ENCODE data around the gene HLA-A.

Gene HLA-A

DNA sequence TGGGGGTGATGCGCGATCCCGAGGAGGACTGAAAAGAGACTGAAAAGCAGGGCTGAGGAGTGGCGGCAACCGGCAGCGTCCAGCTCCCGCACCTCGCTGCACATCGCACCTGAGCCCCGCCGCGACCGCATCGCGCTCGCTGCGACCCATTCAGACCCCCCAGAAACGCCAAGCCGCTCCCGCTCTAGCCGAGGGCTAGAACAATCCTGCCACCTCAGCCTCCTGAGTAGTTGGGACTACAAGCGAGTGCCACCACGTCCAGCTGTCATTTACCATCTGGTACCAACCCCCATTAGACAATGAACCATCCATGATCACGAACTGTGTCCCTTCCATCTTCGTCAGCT, 33.2 kb downstream of the HLA-A start:
- H4K8ac ChIP-seq (ENCODE audit: low read depth, low read length) = no peak overlapping the region
- H3K4ac ChIP-seq (ENCODE audit: low read depth, low read length) = no peak overlapping the region
- no peak overlapping the region for H2BK5ac ChIP-seq (ENCODE audit: low read depth, low read length, poor library complexity)
- no peak overlapping the region for H3K23ac ChIP-seq (ENCODE audit: low read length)
- no peak overlapping the region for H3K9ac ChIP-seq (ENCODE audit: low read length)
- no peak overlapping the region for H3K27ac ChIP-seq (ENCODE audit: low read depth, low read length)
- no peaks in the 10 kb centered on the region for H3K79me1 ChIP-seq (ENCODE audit: low read length)
- peaks cover 0 to 6% of the 10 kb centered on the region in 2 experiments for H3K4me1 ChIP-seq (ENCODE audit: control insufficient read depth in 1 of 2, insufficient read depth in 2 of 2, low read length in 2 of 2)
- no peak overlapping the region for H3K14ac ChIP-seq (ENCODE audit: low read length)
- H2BK120ac ChIP-seq (ENCODE audit: insufficient read depth, low read length, poor library complexity) = no peak overlapping the region
- WGBS (ENCODE audit: extremely low coverage, insufficient coverage, insufficient read length) = no CpG with 5 or more reads among the region's 25 CpGs
- no peak overlapping the region for H4K12ac ChIP-seq (ENCODE audit: low read depth, low read length)
- H4K91ac ChIP-seq (ENCODE audit: low read depth, low read length) = no peak overlapping the region
- no peak overlapping the region for H2BK12ac ChIP-seq (ENCODE audit: low read length)
- DNase-seq = no peak
- H3K9me3 ChIP-seq (ENCODE audit: insufficient read depth, low read depth, low read length) = peaks cover 2% of the 10 kb centered on the region
- no peak overlapping the region for H2AK5ac ChIP-seq (ENCODE audit: low read length)
- no peaks in the 10 kb centered on the region for H3K79me2 ChIP-seq (ENCODE audit: control insufficient read depth, insufficient read depth, low read length, poor library complexity)
- no peak overlapping the region for H2AFZ ChIP-seq (ENCODE audit: insufficient read depth, low read length, poor library complexity)
- peaks cover 20% of the 10 kb centered on the region for H3K27me3 ChIP-seq (ENCODE audit: insufficient read depth, low read length)
- no peaks in the 10 kb centered on the region for H3K36me3 ChIP-seq (ENCODE audit: control insufficient read depth in 1 of 2, insufficient read depth in 2 of 2, low read length in 2 of 2)
- H3K18ac ChIP-seq (ENCODE audit: low read length) = no peak overlapping the region
- H3K4me2 ChIP-seq (ENCODE audit: low read length) = no peak overlapping the region
- H3K4me3 ChIP-seq (ENCODE audit: low read depth, low read length) = no peak overlapping the region

- H2BK120ac ChIP-seq (ENCODE audit: insufficient read depth, low read length, poor library complexity) = no peak overlapping the region
- H2AFZ ChIP-seq (ENCODE audit: insufficient read depth, low read length, poor library complexity) = no peak overlapping the region
- H3K23ac ChIP-seq (ENCODE audit: low read length) = no peak overlapping the region
- H3K27me3 ChIP-seq (ENCODE audit: insufficient read depth, low read length) = peaks cover 20% of the 10 kb centered on the region
- H3K4ac ChIP-seq (ENCODE audit: low read depth, low read length) = no peak overlapping the region
- no peak overlapping the region for H3K9ac ChIP-seq (ENCODE audit: low read length)
- H3K4me3 ChIP-seq (ENCODE audit: low read depth, low read length) = no peak overlapping the region
- peak overlapping the region; percentile 63 for H3K4me2 ChIP-seq (ENCODE audit: low read length)
- no peaks in the 10 kb centered on the region for H3K36me3 ChIP-seq (ENCODE audit: control insufficient read depth in 1 of 2, insufficient read depth in 2 of 2, low read length in 2 of 2)
- no peaks in the 10 kb centered on the region for H3K79me2 ChIP-seq (ENCODE audit: control insufficient read depth, insufficient read depth, low read length, poor library complexity)
- H2BK12ac ChIP-seq (ENCODE audit: low read length) = no peak overlapping the region
- no peak overlapping the region for H3K14ac ChIP-seq (ENCODE audit: low read length)
- no peak overlapping the region for H4K12ac ChIP-seq (ENCODE audit: low read depth, low read length)
- DNase-seq = no peak
- no peak overlapping the region for H3K18ac ChIP-seq (ENCODE audit: low read length)
- H4K91ac ChIP-seq (ENCODE audit: low read depth, low read length) = no peak overlapping the region
- H2BK5ac ChIP-seq (ENCODE audit: low read depth, low read length, poor library complexity) = no peak overlapping the region
- peaks cover 2% of the 10 kb centered on the region for H3K9me3 ChIP-seq (ENCODE audit: insufficient read depth, low read depth, low read length)
- no peaks in the 10 kb centered on the region for H3K79me1 ChIP-seq (ENCODE audit: low read length)
- peaks cover 0 to 6% of the 10 kb centered on the region in 2 experiments for H3K4me1 ChIP-seq (ENCODE audit: control insufficient read depth in 1 of 2, insufficient read depth in 2 of 2, low read length in 2 of 2)
- WGBS (ENCODE audit: extremely low coverage, insufficient coverage, insufficient read length) = no CpG with 5 or more reads among the region's 8 CpGs
- H2AK5ac ChIP-seq (ENCODE audit: low read length) = no peak overlapping the region
- H3K27ac ChIP-seq (ENCODE audit: low read depth, low read length) = no peak overlapping the region
- no peak overlapping the region for H4K8ac ChIP-seq (ENCODE audit: low read depth, low read length)
Observed at GRCh38 chr6:29976253-29976587, 33.9 kb downstream of the HLA-A start.

- Histone ChIP-seq H2AK5ac (ENCODE audit: low read length) (no peak overlapping the region), H2BK5ac (ENCODE audit: low read depth, low read length, poor library complexity) (no peak overlapping the region), H3K9me3 (ENCODE audit: insufficient read depth, low read depth, low read length) (peaks cover 3% of the 10 kb centered on the region), H3K36me3 (ENCODE audit: control insufficient read depth in 1 of 2, insufficient read depth in 2 of 2, low read length in 2 of 2) (no peaks in the 10 kb centered on the region), H3K23ac (ENCODE audit: low read length) (no peak overlapping the region), H2AFZ (ENCODE audit: insufficient read depth, low read length, poor library complexity) (no peak overlapping the region), H4K8ac (ENCODE audit: low read depth, low read length) (no peak overlapping the region), H2BK120ac (ENCODE audit: insufficient read depth, low read length, poor library complexity) (no peak overlapping the region), H3K18ac (ENCODE audit: low read length) (no peak overlapping the region), H2BK12ac (ENCODE audit: low read length) (no peak overlapping the region), H3K4me3 (ENCODE audit: low read depth, low read length) (peak overlapping the region; percentile 60), H3K27ac (ENCODE audit: low read depth, low read length) (no peak overlapping the region), H3K4me1 (ENCODE audit: control insufficient read depth in 1 of 2, insufficient read depth in 2 of 2, low read length in 2 of 2) (peaks cover 0 to 6% of the 10 kb centered on the region in 2 experiments), H3K79me1 (ENCODE audit: low read length) (no peaks in the 10 kb centered on the region), H4K12ac (ENCODE audit: low read depth, low read length) (no peak overlapping the region), H3K9ac (ENCODE audit: low read length) (no peak overlapping the region), H3K79me2 (ENCODE audit: control insufficient read depth, insufficient read depth, low read length, poor library complexity) (no peaks in the 10 kb centered on the region), H3K4ac (ENCODE audit: low read depth, low read length) (no peak overlapping the region), H3K4me2 (ENCODE audit: low read length) (peak overlapping the region; percentile 79), H3K27me3 (ENCODE audit: insufficient read depth, low read length) (peaks cover 20% of the 10 kb centered on the region), H4K91ac (ENCODE audit: low read depth, low read length) (no peak overlapping the region), H3K14ac (ENCODE audit: low read length) (no peak overlapping the region)
- WGBS (ENCODE audit: extremely low coverage, insufficient coverage, insufficient read length) = no CpG with 5 or more reads among the region's 66 CpGs
- DNase-seq = peak; percentile 72 to 73
Observed at GRCh38 chr6:29976588-29977424, 34.5 kb downstream of the HLA-A start.

DNA sequence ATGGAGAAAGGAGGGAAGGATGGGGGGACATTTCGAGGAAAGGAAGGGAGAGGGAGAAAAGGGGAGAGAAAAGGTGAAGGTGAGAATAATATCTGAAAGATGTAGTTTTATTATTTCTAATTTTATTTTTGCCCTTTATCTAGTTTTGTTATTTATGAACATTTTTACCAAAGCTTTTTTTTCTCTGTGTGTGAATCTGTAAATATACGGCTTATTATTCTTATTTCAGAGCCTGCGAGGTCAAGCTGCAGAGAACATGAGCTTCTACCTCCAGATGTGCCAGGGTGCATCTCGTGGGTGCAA, 35.0 kb downstream of the HLA-A start:
- H3K4me2 ChIP-seq (ENCODE audit: low read length) = peak overlapping the region; percentile 79
- no peak overlapping the region for H4K12ac ChIP-seq (ENCODE audit: low read depth, low read length)
- H3K9me3 ChIP-seq (ENCODE audit: insufficient read depth, low read depth, low read length) = peaks cover 3% of the 10 kb centered on the region
- peaks cover 0 to 6% of the 10 kb centered on the region in 2 experiments for H3K4me1 ChIP-seq (ENCODE audit: control insufficient read depth in 1 of 2, insufficient read depth in 2 of 2, low read length in 2 of 2)
- no peaks in the 10 kb centered on the region for H3K36me3 ChIP-seq (ENCODE audit: control insufficient read depth in 1 of 2, insufficient read depth in 2 of 2, low read length in 2 of 2)
- H3K79me1 ChIP-seq (ENCODE audit: low read length) = no peaks in the 10 kb centered on the region
- no peak overlapping the region for H4K8ac ChIP-seq (ENCODE audit: low read depth, low read length)
- no peak overlapping the region for H4K91ac ChIP-seq (ENCODE audit: low read depth, low read length)
- H3K27ac ChIP-seq (ENCODE audit: low read depth, low read length) = no peak overlapping the region
- WGBS (ENCODE audit: extremely low coverage, insufficient coverage, insufficient read length) = no CpG with 5 or more reads among the region's 4 CpGs
- H2AFZ ChIP-seq (ENCODE audit: insufficient read depth, low read length, poor library complexity) = no peak overlapping the region
- H3K27me3 ChIP-seq (ENCODE audit: insufficient read depth, low read length) = peaks cover 20% of the 10 kb centered on the region
- H2BK12ac ChIP-seq (ENCODE audit: low read length) = no peak overlapping the region
- H3K23ac ChIP-seq (ENCODE audit: low read length) = no peak overlapping the region
- no peak overlapping the region for H3K14ac ChIP-seq (ENCODE audit: low read length)
- no peak overlapping the region for H3K9ac ChIP-seq (ENCODE audit: low read length)
- H2BK120ac ChIP-seq (ENCODE audit: insufficient read depth, low read length, poor library complexity) = no peak overlapping the region
- H3K4ac ChIP-seq (ENCODE audit: low read depth, low read length) = no peak overlapping the region
- no peak for DNase-seq
- no peak overlapping the region for H2BK5ac ChIP-seq (ENCODE audit: low read depth, low read length, poor library complexity)
- no peak overlapping the region for H2AK5ac ChIP-seq (ENCODE audit: low read length)
- H3K18ac ChIP-seq (ENCODE audit: low read length) = no peak overlapping the region
- H3K79me2 ChIP-seq (ENCODE audit: control insufficient read depth, insufficient read depth, low read length, poor library complexity) = no peaks in the 10 kb centered on the region
- no peak overlapping the region for H3K4me3 ChIP-seq (ENCODE audit: low read depth, low read length)

Measured in trophoblast cell (in vitro differentiated cells and primary cell).